ENCODE data around the gene ESRRB.

DNA sequence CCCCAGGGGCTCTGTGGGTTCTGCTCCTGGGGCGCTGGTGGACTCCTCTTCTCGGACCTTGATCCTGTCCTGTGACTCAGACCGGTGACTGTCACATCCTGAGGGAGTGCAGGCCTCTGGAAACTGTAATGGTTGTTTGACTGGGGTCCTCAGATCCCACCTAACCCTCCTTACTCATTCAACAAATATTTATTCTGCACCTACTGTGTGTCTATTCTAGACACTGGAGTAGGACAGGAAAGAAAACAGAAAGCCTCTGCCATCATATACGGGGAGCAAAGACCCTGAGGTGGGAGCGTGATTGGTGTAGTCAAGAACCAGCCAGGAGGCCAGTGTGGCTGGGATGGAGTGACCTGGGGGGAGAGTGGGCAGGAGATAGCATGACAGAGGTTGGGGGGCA is 47.6 kb downstream of the ESRRB start:
- TF ChIP-seq, protein P1, sequence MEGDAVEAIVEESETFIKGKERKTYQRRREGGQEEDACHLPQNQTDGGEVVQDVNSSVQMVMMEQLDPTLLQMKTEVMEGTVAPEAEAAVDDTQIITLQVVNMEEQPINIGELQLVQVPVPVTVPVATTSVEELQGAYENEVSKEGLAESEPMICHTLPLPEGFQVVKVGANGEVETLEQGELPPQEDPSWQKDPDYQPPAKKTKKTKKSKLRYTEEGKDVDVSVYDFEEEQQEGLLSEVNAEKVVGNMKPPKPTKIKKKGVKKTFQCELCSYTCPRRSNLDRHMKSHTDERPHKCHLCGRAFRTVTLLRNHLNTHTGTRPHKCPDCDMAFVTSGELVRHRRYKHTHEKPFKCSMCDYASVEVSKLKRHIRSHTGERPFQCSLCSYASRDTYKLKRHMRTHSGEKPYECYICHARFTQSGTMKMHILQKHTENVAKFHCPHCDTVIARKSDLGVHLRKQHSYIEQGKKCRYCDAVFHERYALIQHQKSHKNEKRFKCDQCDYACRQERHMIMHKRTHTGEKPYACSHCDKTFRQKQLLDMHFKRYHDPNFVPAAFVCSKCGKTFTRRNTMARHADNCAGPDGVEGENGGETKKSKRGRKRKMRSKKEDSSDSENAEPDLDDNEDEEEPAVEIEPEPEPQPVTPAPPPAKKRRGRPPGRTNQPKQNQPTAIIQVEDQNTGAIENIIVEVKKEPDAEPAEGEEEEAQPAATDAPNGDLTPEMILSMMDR (IDR thresholded peaks at IDR 0.05; ENCODE audit: low read length) = no peak
- TF ChIP-seq EZH2 (IDR thresholded peaks at IDR 0.05; ENCODE audit: borderline replicate concordance, low read length) = no peak

Measured in OCI-LY1 (cell line).